ENCODE results near the gene EFNB2.

The EFNB2 gene

GRCh38 chr13:106550570-106551135 is 15.2 kb upstream of the EFNB2 start:
- DNase-seq (ENCODE audit: low spot score), result no peak

- DNase-seq (ENCODE audit: low spot score), result no peak
Measured at GRCh38 chr13:106548064-106548696, 12.7 kb upstream of the EFNB2 start.

GRCh38 chr13:106541826-106542225 is 6.4 kb upstream of the EFNB2 start:
- no peak for DNase-seq (ENCODE audit: low spot score)

GRCh38 chr13:106540613-106541012 is 5.2 kb upstream of the EFNB2 start:
- no peak for DNase-seq (ENCODE audit: low spot score)

GRCh38 chr13:106537521-106537920 is 2.1 kb upstream of the EFNB2 start:
- DNase-seq (ENCODE audit: low spot score), result no peak

GRCh38 chr13:106536244-106537034 is 977 bp upstream of the EFNB2 start:
- peak; percentile 85 for DNase-seq (ENCODE audit: low spot score)

GRCh38 chr13:106534639-106535551 is 567 bp downstream of the EFNB2 start:
- peak; percentile 43 for DNase-seq (ENCODE audit: low spot score)

GRCh38 chr13:106533943-106534638 is 1.4 kb downstream of the EFNB2 start:
- DNase-seq (ENCODE audit: low spot score), result peak; percentile 62

GRCh38 chr13:106533101-106533942 is 2.1 kb downstream of the EFNB2 start:
- peak; percentile 85 for DNase-seq (ENCODE audit: low spot score)

- peak; percentile 36 for DNase-seq (ENCODE audit: low spot score)
Measured at GRCh38 chr13:106532111-106532929, 3.1 kb downstream of the EFNB2 start.

GRCh38 chr13:106530980-106531481 is 4.4 kb downstream of the EFNB2 start:
- no peak for DNase-seq (ENCODE audit: low spot score)

- no peak for DNase-seq (ENCODE audit: low spot score)
Measured at GRCh38 chr13:106530171-106530851, 5.2 kb downstream of the EFNB2 start.

GRCh38 chr13:106529415-106530170 is 5.9 kb downstream of the EFNB2 start:
- DNase-seq (ENCODE audit: low spot score), result no peak

GRCh38 chr13:106528718-106529414 is 6.6 kb downstream of the EFNB2 start:
- no peak for DNase-seq (ENCODE audit: low spot score)

- DNase-seq (ENCODE audit: low spot score), result no peak
Measured at GRCh38 chr13:106527826-106528225, 7.6 kb downstream of the EFNB2 start.

- DNase-seq (ENCODE audit: low spot score), result no peak
Measured at GRCh38 chr13:106527445-106527801, 8.0 kb downstream of the EFNB2 start.

- no peak for DNase-seq (ENCODE audit: low spot score)
Measured at GRCh38 chr13:106526738-106527444, 8.6 kb downstream of the EFNB2 start.
